ENCODE results near the gene FLVCR1. TPM values are rescaled to one million over a fixed set of nuclear protein-coding genes. Genes with fewer than 3 reads are reported as not detected.

FLVCR1 gene
- total RNA-seq, 1 experiment from 2014 or later = 30.8 TPM

DNA sequence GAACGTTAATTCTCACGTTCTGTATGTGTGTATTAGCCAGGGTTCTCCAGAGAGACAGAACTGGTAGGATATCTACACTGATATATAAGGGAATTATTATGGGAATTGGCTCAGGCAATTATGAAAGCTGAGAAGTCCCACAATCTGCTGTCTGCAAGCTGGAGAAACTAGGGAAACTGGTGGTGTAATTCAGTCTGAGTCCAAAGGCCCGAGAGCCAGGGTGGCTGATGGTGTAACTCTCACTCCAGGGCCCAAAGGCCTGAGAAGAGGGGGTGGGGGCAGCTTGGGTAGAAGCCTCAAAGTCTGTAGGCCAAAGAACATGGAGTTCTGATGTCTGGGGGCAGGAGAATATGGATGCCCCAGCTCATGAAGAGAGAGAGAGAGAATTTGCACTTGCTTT is 79.0 kb downstream of the FLVCR1 start:
- Mint-ChIP-seq H3K4me1 (ENCODE audit: low read depth, unreplicated experiment) (peaks cover 6% of the 10 kb centered on the region), H3K4me3 (ENCODE audit: unreplicated experiment) (no peak overlapping the region), H3K27me3 (ENCODE audit: insufficient read depth, unreplicated experiment) (no peaks in the 10 kb centered on the region), H3K27ac (ENCODE audit: unreplicated experiment) (no peak overlapping the region), H3K9me3 (ENCODE audit: unreplicated experiment) (no peaks in the 10 kb centered on the region), H3K36me3 (ENCODE audit: insufficient read depth, unreplicated experiment) (no peaks in the 10 kb centered on the region)
- no peaks in the 10 kb centered on the region; the same call in 1 of the 2 replicates for H3K4me1 ChIP-seq
- BruUV-seq (replicated peaks) = no TSS peak
- H3K27me3 ChIP-seq (replicated peaks; ENCODE audit: control insufficient read depth, insufficient read depth, low read length) = no peaks in the 10 kb centered on the region
- ChIA-PET CTCF (no interaction called here), POLR2A (no interaction called here)
- no peak for DNase-seq
- intact Hi-C loops (cut with micrococcal nuclease; ENCODE audit: unreplicated experiment) = no loop called here
- no peak overlapping the region for H3K4me3 ChIP-seq (ENCODE audit: low read depth, low read length)
- H3K9me3 ChIP-seq = no peaks in the 10 kb centered on the region
- TF ChIP-seq, protein P1, sequence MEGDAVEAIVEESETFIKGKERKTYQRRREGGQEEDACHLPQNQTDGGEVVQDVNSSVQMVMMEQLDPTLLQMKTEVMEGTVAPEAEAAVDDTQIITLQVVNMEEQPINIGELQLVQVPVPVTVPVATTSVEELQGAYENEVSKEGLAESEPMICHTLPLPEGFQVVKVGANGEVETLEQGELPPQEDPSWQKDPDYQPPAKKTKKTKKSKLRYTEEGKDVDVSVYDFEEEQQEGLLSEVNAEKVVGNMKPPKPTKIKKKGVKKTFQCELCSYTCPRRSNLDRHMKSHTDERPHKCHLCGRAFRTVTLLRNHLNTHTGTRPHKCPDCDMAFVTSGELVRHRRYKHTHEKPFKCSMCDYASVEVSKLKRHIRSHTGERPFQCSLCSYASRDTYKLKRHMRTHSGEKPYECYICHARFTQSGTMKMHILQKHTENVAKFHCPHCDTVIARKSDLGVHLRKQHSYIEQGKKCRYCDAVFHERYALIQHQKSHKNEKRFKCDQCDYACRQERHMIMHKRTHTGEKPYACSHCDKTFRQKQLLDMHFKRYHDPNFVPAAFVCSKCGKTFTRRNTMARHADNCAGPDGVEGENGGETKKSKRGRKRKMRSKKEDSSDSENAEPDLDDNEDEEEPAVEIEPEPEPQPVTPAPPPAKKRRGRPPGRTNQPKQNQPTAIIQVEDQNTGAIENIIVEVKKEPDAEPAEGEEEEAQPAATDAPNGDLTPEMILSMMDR (IDR thresholded peaks at IDR 0.05; ENCODE audit: insufficient read depth in 1 of 2, low read depth in 1 of 2, low read length in 1 of 2, severe bottlenecking in 1 of 2, unreplicated experiment in 1 of 2) = no peak
- no peaks in the 10 kb centered on the region for H3K36me3 ChIP-seq (ENCODE audit: control insufficient read depth, insufficient read depth, low read length)

DNA sequence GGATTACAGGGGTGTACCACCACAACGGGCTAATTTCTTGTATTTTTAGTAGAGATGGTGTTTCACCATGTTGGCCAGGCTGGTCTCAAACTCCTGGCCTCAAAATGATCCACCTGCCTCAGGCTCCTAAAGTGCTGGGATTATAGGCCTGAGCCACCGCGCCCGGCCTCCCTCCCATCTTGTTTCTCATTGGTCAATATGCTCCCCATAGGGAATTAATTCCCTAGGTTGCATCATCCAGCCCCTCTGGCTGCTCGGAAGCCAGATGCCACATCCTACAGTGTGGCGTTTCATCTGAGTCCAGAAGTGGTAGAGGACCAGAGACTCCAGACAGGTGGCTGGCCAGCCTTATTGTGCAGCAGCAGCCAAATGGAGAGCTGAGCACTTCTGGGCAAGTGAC is 80.8 kb downstream of the FLVCR1 start:
- no TSS peak for BruUV-seq (replicated peaks)
- H3K27me3 Mint-ChIP-seq (ENCODE audit: insufficient read depth, unreplicated experiment) = no peaks in the 10 kb centered on the region
- H3K4me3 ChIP-seq (ENCODE audit: low read depth, low read length) = no peak overlapping the region
- ChIA-PET CTCF (no interaction called here), POLR2A (no interaction called here)
- no peak for DNase-seq
- H3K4me1 Mint-ChIP-seq (ENCODE audit: low read depth, unreplicated experiment) = peaks cover 6% of the 10 kb centered on the region
- no peaks in the 10 kb centered on the region for H3K9me3 ChIP-seq
- H3K27me3 ChIP-seq (replicated peaks; ENCODE audit: control insufficient read depth, insufficient read depth, low read length) = no peaks in the 10 kb centered on the region
- no peaks in the 10 kb centered on the region for H3K9me3 Mint-ChIP-seq (ENCODE audit: unreplicated experiment)
- intact Hi-C loops (cut with micrococcal nuclease; ENCODE audit: unreplicated experiment) = no loop called here
- no peaks in the 10 kb centered on the region for H3K36me3 ChIP-seq (ENCODE audit: control insufficient read depth, insufficient read depth, low read length)
- no peaks in the 10 kb centered on the region for H3K4me1 ChIP-seq
- no peak overlapping the region for H3K4me3 Mint-ChIP-seq (ENCODE audit: unreplicated experiment)
- TF ChIP-seq, protein P1 (IDR thresholded peaks at IDR 0.05; ENCODE audit: insufficient read depth in 1 of 2, low read depth in 1 of 2, low read length in 1 of 2, severe bottlenecking in 1 of 2, unreplicated experiment in 1 of 2) = no peak
- no peak overlapping the region for H3K27ac Mint-ChIP-seq (ENCODE audit: unreplicated experiment)
- no peaks in the 10 kb centered on the region for H3K36me3 Mint-ChIP-seq (ENCODE audit: insufficient read depth, unreplicated experiment)

DNA sequence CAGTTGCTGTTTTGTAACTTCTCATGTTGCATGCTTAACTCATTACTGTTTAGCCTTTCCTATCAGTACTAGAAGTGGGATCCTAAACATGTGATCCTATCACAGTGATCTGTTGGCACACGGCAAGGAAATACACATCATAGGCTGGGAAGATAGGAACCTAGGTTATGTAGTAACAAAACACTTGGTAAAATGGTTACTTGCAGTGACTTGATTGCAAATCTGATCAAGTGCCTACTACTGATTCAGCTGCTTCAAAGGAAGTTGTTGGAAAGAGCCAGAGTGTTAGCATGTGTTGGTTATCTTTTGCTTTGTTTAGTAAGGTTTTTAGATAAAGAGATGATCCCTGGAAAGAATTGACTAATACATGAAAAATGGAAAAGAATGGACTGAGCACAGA is 83.4 kb downstream of the FLVCR1 start:
- no TSS peak for BruUV-seq (replicated peaks)
- peaks cover 6% of the 10 kb centered on the region for H3K4me1 Mint-ChIP-seq (ENCODE audit: low read depth, unreplicated experiment)
- TF ChIP-seq, protein P1 (IDR thresholded peaks at IDR 0.05; ENCODE audit: insufficient read depth in 1 of 2, low read depth in 1 of 2, low read length in 1 of 2, severe bottlenecking in 1 of 2, unreplicated experiment in 1 of 2) = no peak
- intact Hi-C loops (cut with micrococcal nuclease; ENCODE audit: unreplicated experiment) = no loop called here
- no peak overlapping the region for H3K27ac Mint-ChIP-seq (ENCODE audit: unreplicated experiment)
- H3K27me3 ChIP-seq (replicated peaks; ENCODE audit: control insufficient read depth, insufficient read depth, low read length) = no peaks in the 10 kb centered on the region
- DNase-seq = no peak
- H3K36me3 ChIP-seq (ENCODE audit: control insufficient read depth, insufficient read depth, low read length) = no peaks in the 10 kb centered on the region
- H3K27me3 Mint-ChIP-seq (ENCODE audit: insufficient read depth, unreplicated experiment) = no peaks in the 10 kb centered on the region
- no peaks in the 10 kb centered on the region for H3K36me3 Mint-ChIP-seq (ENCODE audit: insufficient read depth, unreplicated experiment)
- H3K4me3 Mint-ChIP-seq (ENCODE audit: unreplicated experiment) = no peak overlapping the region
- H3K4me1 ChIP-seq = no peaks in the 10 kb centered on the region
- no peaks in the 10 kb centered on the region for H3K9me3 ChIP-seq
- no peaks in the 10 kb centered on the region for H3K9me3 Mint-ChIP-seq (ENCODE audit: unreplicated experiment)
- CTCF ChIA-PET = no interaction called here
- POLR2A ChIA-PET = no interaction called here
- no peak overlapping the region for H3K4me3 ChIP-seq (ENCODE audit: low read depth, low read length)
